Ishikawa (cell line): Measurements from ENCODE around the gene FIP1L1.

Experiments used
- FOXM1 ChIP-seq: IDR thresholded peaks from 2 replicates; pipeline ENCODE4 v1.6.1; 2012; ENCODE audit warnings: low read depth, borderline replicate concordance
- RAD21 ChIP-seq: IDR thresholded peaks from 2 replicates; pipeline ENCODE4 v1.6.1; 2012; ENCODE audit warnings: low read depth
- TF ChIP-seq, protein P1 (sequence below): IDR thresholded peaks from 2 replicates; pipeline ENCODE4 v1.6.1; 2012; ENCODE audit warnings: low read depth, mild to moderate bottlenecking

DNA sequence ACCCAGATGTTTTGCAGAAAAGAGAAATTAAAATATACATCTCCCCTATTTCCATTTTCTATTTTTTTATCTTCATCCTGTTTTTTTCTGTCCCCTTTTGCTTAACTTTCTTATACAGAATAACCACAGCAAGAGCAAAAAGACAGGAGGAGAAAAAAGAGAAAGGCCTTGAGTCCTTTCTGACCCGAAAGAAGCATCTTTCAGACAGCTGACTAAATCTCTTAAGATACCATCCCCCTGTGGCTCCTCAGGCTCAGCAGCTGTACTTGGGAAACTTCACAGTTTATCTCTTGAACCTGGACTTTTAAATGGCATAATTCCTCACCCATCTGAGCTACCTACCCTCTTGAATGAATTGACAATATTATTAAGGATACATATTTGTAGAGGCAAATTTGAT, 100.2 kb downstream of the FIP1L1 start:
- TF ChIP-seq FOXM1 (no peak), RAD21 (no peak)
- TF ChIP-seq, protein P1, sequence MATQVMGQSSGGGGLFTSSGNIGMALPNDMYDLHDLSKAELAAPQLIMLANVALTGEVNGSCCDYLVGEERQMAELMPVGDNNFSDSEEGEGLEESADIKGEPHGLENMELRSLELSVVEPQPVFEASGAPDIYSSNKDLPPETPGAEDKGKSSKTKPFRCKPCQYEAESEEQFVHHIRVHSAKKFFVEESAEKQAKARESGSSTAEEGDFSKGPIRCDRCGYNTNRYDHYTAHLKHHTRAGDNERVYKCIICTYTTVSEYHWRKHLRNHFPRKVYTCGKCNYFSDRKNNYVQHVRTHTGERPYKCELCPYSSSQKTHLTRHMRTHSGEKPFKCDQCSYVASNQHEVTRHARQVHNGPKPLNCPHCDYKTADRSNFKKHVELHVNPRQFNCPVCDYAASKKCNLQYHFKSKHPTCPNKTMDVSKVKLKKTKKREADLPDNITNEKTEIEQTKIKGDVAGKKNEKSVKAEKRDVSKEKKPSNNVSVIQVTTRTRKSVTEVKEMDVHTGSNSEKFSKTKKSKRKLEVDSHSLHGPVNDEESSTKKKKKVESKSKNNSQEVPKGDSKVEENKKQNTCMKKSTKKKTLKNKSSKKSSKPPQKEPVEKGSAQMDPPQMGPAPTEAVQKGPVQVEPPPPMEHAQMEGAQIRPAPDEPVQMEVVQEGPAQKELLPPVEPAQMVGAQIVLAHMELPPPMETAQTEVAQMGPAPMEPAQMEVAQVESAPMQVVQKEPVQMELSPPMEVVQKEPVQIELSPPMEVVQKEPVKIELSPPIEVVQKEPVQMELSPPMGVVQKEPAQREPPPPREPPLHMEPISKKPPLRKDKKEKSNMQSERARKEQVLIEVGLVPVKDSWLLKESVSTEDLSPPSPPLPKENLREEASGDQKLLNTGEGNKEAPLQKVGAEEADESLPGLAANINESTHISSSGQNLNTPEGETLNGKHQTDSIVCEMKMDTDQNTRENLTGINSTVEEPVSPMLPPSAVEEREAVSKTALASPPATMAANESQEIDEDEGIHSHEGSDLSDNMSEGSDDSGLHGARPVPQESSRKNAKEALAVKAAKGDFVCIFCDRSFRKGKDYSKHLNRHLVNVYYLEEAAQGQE: no peak
